ENCODE data around the gene ANKMY2.
"Not testable (repeated sequence)": the region's sequence is repeated elsewhere in the genome, so short reads cannot be mapped to it uniquely, and the experiment has no call there.

Gene ANKMY2

DNA sequence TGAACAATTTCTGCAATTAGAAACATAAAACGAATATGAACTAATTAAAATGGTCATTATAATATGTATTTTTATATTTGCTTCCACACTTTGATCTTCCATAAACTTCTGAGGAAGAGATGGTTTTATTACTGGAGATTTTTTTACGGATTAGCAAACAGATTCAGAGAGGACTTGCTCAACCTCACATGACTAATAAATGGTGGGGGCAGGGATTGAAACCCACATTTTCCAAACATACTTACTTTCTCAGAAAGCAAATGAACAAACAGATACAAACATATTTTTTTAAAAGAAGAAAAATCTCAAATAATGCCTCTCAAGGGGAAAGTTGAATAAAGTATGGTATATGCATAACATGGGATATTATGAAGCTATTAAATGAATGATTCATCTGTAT is 18.3 kb downstream of the ANKMY2 start:
- DNase-seq (ENCODE audit: low spot score): no peak

- no peak for DNase-seq (ENCODE audit: low spot score)
Observed at GRCh38 chr7:16626388-16626787, 19.2 kb downstream of the ANKMY2 start.

GRCh38 chr7:16619979-16620408 is 25.6 kb downstream of the ANKMY2 start:
- DNase-seq (ENCODE audit: low spot score): no peak

GRCh38 chr7:16616542-16616941 is 29.0 kb downstream of the ANKMY2 start:
- no peak for DNase-seq (ENCODE audit: low spot score)

DNA sequence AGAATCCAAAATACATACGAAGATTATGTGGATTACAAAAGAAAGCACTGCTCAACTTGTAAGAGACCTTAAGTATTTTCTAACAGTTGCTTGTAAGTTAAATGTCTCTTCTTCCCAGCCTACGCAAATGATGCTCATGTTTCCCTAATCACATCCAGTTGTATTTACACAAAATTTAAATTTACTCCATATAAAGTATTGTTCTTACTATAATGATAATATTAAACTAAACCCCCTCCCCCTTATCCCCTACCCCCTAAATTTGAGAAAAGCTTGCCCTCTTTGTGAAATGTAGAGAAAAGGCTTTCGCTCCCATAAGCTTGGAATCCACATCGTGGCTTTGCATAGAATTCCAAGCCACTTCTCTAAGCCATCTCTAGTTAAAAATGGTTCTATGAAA is 29.4 kb downstream of the ANKMY2 start:
- DNase-seq (ENCODE audit: low spot score): no peak

DNA sequence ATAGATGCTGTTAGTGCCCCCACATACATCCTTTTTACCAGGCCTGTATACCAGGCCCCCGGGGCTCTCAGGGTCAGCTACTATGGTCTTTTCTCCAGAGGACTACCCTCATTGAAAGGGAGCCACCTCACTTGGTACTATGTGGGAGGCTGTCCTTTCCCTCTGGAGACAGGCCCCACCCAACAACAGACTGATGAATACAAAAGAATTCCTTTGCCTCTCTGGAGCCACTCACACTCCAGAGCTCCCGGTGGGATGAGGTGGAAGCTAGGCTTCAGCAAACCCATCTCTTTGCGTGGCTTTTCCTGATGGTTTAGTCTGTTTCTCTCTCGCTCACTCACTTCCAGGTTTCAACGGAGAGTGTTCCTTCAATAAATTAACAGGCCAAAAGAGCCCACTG is 30.3 kb downstream of the ANKMY2 start:
- no peak for DNase-seq (ENCODE audit: low spot score)

DNA sequence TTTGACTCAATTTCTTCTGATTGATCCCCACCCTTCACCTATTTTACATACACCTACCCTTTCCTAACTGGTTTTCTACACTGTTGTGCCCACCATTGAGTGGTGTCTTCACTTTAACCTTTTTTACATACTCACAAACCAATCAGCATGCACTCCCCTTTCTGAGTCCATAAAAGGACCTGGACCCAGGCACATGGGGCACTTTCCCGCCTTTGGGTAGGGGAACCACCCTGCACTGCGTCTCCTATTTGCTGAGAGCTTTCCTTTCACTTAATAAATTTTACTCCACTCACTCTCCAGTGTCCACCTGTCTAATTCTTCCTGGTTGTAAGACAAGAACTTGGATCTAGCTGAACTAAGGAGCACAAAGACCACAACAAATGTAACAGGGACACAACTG is 33.8 kb downstream of the ANKMY2 start:
- DNase-seq (ENCODE audit: low spot score): no peak

- DNase-seq (ENCODE audit: low spot score): no peak
Observed at GRCh38 chr7:16609842-16610450, 35.6 kb downstream of the ANKMY2 start.

DNA sequence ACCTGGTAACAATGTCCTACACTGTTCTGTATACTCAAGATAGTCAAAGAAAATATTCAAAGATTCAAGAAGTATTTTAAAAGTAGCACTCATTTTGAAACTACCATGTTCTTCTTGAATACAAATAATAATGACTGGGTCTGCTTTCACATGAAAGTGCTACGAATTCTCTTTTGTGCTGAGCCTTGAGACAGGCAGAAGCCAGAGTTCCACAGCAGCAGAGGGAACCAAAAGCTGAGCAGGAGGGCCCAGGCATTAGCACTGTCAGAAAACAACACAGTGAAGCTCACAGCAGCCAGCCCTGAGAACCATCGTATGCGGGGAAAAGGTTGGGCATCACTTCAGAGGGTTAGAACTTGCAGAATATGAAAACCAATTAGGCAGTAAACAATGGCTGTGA is 38.9 kb downstream of the ANKMY2 start:
- DNase-seq (ENCODE audit: low spot score): no peak

DNA sequence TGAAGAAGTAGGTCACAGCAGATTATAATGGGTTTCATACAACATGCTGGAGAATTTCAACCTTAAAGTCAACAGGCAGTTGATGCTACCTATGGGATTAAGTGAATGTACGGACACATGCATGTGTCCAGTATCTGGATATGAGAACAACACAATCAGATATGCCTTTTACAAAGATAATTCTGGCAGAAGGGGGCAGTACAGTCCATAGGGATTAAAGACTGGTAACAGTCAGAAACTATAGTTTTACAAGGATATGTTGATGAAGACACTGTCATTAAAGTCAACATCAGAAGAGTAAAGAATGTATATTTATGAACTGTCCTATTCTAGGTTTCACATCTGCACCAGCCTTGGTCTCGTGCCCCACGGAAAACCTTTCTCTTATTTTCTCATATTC is 41.5 kb downstream of the ANKMY2 start:
- DNase-seq (ENCODE audit: low spot score): no peak

DNA sequence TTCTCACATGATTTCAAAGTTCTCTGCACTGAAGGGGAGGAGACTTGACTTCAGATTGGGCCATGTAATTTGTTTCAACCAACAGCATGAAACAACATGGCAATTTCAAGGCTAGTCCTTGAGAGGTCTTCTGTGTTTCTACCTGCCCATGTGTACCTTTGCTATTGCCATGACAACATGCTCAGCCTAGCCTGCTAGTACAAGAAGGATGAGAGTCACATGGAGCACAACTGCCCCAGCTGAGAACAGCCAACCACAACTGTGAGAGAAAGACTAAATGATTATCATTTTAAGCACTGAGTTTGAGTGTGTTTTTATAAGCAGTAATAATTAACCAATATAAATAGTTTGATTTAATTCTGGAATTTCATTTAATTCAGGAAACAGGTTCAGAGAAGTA is 41.9 kb downstream of the ANKMY2 start:
- DNase-seq (ENCODE audit: low spot score): no peak

- DNase-seq (ENCODE audit: low spot score): no peak
Observed at GRCh38 chr7:16599860-16600259, 45.7 kb downstream of the ANKMY2 start.

DNA sequence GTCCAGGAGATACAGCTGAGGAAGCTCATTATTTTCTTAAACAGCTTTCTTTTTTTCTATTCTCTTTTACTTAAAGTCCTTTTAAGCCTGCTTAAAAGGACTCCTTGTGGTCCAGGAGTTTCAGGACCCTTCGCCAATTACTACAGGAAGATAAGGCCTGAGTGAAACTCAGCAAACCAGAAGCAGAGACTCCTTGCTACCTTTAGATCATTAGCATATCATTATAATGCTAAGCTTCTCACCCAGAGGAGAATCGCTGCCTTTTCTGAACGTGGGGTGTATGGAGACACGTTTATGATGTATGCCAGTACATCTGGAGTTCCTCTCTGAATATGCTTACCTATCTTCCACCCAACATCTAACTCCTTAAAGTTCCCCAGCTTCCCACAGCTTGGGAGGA is 47.5 kb downstream of the ANKMY2 start:
- DNase-seq (ENCODE audit: low spot score): no peak

GRCh38 chr7:16595596-16595995 is 50.0 kb downstream of the ANKMY2 start:
- DNase-seq (ENCODE audit: low spot score): not testable (repeated sequence)

- DNase-seq (ENCODE audit: low spot score): no peak
Observed at GRCh38 chr7:16594676-16595075, 50.9 kb downstream of the ANKMY2 start.

GRCh38 chr7:16594061-16594460 is 51.5 kb downstream of the ANKMY2 start:
- no peak for DNase-seq (ENCODE audit: low spot score)

DNA sequence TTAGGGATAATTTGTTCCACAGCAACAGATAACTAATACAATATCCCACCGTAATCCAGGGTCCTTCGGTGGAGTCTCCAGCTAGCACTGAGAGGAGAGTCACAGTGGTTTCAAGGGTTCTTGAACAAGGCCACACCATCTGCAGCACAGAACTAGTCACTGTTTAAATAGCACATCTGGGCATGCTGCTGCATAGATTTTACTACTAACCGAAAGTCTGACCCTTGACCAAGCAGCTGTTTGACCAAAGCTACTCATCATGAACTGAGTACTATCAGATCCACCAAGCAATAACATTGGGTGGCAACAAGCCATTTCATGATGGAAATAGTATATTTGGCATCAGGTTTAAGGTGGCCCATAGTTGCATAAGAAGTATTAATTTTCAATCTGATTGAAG is 53.2 kb downstream of the ANKMY2 start:
- no peak for DNase-seq (ENCODE audit: low spot score)

- no peak for DNase-seq (ENCODE audit: low spot score)
Observed at GRCh38 chr7:16590424-16590823, 55.1 kb downstream of the ANKMY2 start.

- no peak for DNase-seq (ENCODE audit: low spot score)
Observed at GRCh38 chr7:16589881-16590280, 55.7 kb downstream of the ANKMY2 start.

DNA sequence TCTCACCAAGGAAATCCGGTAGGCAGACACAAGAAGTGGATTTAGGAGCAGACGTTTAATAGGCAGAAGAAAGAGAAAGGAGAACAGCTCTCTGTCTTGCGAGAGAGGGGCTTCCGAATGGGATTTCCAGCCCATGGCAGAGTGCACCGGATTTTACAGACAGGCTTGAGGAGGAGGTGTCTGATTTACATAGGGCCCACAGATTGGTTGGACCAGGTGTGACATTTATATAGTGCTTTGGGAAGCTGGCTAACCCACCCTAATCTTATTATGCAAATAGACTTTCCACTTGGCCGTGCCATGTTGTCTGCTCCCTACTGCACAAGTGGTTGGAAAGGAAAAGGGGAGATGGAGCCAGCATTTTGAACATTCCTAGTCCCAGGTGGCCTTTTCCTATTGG is 57.8 kb downstream of the ANKMY2 start:
- DNase-seq (ENCODE audit: low spot score): peak; percentile 85

DNA sequence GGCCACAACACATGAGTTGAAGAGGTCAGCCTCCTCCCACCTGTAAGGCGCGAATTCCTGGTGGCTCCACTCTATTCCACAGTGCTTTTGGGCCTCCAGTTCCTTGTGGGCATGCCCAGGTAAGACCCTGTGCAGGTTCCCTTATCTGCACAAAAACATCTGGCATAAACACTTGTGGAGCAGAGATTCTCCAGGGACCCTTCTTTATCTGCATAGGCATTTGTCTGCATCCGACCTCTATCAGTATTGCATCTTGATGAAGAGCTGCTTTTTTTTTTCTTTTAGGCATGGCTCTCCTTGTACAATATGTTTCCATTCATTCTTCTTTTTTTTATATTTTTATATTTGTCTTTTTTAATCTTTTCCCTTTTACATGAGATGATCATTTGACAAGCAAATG is 58.4 kb downstream of the ANKMY2 start:
- DNase-seq (ENCODE audit: low spot score): no peak

DNA sequence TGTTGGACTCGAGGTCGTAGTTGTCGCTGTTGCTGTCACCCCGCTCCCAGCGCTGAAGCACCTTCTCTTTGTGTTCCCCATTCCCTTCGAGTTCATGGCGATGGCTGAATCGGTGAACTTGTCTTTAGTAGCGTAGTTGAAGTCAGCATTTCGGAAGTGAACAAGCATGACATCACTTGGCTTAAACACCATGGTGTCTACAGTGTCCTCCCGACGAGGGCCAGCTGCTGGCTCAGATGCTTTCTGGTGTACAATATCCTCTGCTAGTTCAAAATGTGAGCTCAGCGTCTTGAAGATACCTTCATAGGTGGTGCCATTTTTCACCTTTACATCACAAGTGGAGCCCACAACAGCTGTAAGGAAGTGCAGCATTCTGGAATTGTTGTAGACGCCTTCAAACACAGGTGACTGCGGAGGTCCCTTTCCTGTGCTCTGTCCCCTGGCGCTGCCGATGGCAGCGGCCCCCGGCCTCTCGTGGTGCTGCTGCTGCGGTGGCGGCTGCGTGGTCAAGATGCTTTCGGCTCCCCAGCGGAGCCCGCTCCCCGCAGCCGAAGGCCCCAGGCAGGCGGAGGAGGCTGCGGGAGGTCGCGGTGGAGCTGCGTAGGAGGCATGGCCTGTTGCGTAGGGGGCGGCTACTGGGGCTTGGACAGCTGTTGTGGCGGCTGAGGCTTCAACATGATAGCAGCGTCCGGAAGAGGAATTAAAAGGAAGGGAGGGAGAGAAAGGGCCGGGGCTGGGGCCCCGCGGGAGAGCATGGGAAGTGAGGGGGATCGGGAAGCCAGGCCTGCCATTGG is 59.3 kb downstream of the ANKMY2 start:
- DNase-seq (ENCODE audit: low spot score): peak; percentile 51

DNA sequence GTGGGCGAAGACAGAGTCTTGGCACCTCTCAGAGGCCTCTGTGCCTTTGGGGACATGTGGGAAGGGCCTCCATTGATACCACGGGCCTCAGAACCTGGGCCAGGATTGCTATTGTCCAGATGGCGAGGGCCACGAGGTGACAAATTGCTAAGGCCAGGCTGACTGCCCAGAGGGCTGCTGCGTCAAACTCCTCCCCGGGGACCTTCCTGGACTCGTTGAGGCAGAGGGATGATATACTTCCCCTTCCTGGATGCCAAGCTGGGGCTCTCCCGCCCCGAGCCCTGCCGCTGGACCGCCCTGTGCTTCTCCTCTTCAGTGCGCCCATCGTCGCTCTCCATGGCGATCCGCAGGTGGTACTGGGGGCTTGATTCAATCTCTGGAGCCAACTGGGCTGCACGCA is 60.0 kb downstream of the ANKMY2 start:
- no peak for DNase-seq (ENCODE audit: low spot score)

Measured in SK-N-DZ (cell line).